Mesendoderm (in vitro differentiated cells): ENCODE data around the gene GCA.

Source experiments
- DNase-seq: peaks from one replicate; pipeline ENCODE4 v3.0.0; 2013
- H2AK5ac ChIP-seq: 2 replicates; pipeline ENCODE4 v1.6.1; 2013; ENCODE audit warnings: low read length, inconsistent platforms
- H2BK120ac ChIP-seq: 2 replicates; pipeline ENCODE4 v1.6.1; 2013; ENCODE audit warnings: low read depth, mild to moderate bottlenecking, low read length, moderate library complexity, mixed read lengths
- H2BK15ac ChIP-seq: replicated peaks from 2 replicates; pipeline ENCODE4 v1.6.1; 2013; ENCODE audit warnings: low read depth, mild to moderate bottlenecking, moderate library complexity
- H2BK5ac ChIP-seq: 2 replicates; pipeline ENCODE4 v1.6.1; 2013; ENCODE audit warnings: low read length, inconsistent platforms
- H3K18ac ChIP-seq: 2 replicates; pipeline ENCODE4 v1.6.1; 2013; ENCODE audit warnings: mild to moderate bottlenecking, low read length, mixed read lengths
- H3K23ac ChIP-seq: one replicate; pipeline ENCODE4 v1.6.1; 2013; ENCODE audit warnings: low read length
- H3K27ac ChIP-seq: 2 replicates; pipeline ENCODE4 v1.5.1; 2013; ENCODE audit warnings: low read depth, mild to moderate bottlenecking, inconsistent platforms, low read length, moderate library complexity
- H3K27me3 ChIP-seq: 2 replicates; pipeline ENCODE4 v1.6.1; 2013; ENCODE audit warnings: low read length, control low read depth, mild to moderate bottlenecking, inconsistent platforms; ENCODE audit not compliant: insufficient read depth, poor library complexity
- H3K36me3 ChIP-seq: 2 replicates; pipeline ENCODE4 v1.6.1; 2013; ENCODE audit warnings: low read length, inconsistent platforms; ENCODE audit not compliant: control insufficient read depth, insufficient read depth
- H3K4ac ChIP-seq: one replicate; pipeline ENCODE4 v1.6.1; 2013; ENCODE audit warnings: low read depth, mild to moderate bottlenecking, low read length, moderate library complexity
- H3K4me1 ChIP-seq: 2 replicates; pipeline ENCODE4 v1.6.1; 2013; ENCODE audit warnings: low read depth, low read length, inconsistent platforms; ENCODE audit not compliant: control insufficient read depth
- H3K4me2 ChIP-seq: 2 replicates; pipeline ENCODE4 v1.6.1; 2013; ENCODE audit warnings: low read length
- H3K4me3 ChIP-seq: 2 replicates; pipeline ENCODE4 v1.5.1; 2013; ENCODE audit warnings: mild to moderate bottlenecking, low read length
- H3K56ac ChIP-seq: one replicate; pipeline ENCODE4 v1.6.1; 2013; ENCODE audit warnings: low read length
- H3K79me1 ChIP-seq: 2 replicates; pipeline ENCODE4 v1.6.1; 2013; ENCODE audit warnings: low read length, inconsistent platforms
- H3K79me2 ChIP-seq: 2 replicates; pipeline ENCODE4 v1.6.1; 2013; ENCODE audit warnings: mild to moderate bottlenecking, low read length; ENCODE audit not compliant: control insufficient read depth, insufficient read depth
- H3K9ac ChIP-seq: 2 replicates; pipeline ENCODE4 v1.6.1; 2013; ENCODE audit warnings: low read length, inconsistent platforms
- H4K5ac ChIP-seq: one replicate; pipeline ENCODE4 v1.6.1; 2013; ENCODE audit warnings: low read length
- H4K8ac ChIP-seq: one replicate; pipeline ENCODE4 v1.6.1; 2013; ENCODE audit warnings: low read depth, mild to moderate bottlenecking, control low read depth, low read length, moderate library complexity
- WGBS: extraction: QIAGEN DNeasy Blood & Tissue Kit; methylation state at CpG from one replicate; pipeline ENCODE4 v1.1.7; 2013; ENCODE audit warnings: low lambda C conversion rate, missing lambda C conversion rate; ENCODE audit not compliant: insufficient coverage; ENCODE audit errors: extremely low coverage; 5-methylcytosine and 5-hydroxymethylcytosine counted together

The GCA gene

DNA sequence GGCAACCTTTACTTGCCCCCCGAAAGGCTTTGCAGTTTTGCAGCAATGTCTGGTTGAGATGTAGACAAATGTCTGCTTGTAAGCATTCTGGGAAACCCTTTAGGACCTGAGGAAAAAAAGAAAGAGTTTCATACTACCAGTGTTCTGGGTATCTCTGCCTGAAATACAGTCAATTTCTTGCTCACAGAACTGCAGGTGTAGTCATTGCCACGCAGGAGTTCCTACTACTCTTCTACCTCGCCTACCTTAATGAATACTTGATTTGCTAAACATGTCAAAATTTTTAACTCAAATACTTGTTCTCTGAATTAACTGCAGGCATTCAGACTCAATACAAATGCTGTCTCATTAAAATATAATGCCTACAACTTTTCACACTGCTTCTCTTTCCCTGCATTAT lies 56.4 kb downstream of the GCA start:
- no peak overlapping the region for H3K23ac ChIP-seq
- H3K79me1 ChIP-seq, result no peaks in the 10 kb centered on the region
- no peak overlapping the region for H4K5ac ChIP-seq
- DNase-seq, result no peak
- no peak overlapping the region for H3K27ac ChIP-seq
- H3K4me1 ChIP-seq, result no peaks in the 10 kb centered on the region
- H3K4me2 ChIP-seq, result no peak overlapping the region
- H3K36me3 ChIP-seq, result no peaks in the 10 kb centered on the region
- H3K27me3 ChIP-seq, result no peaks in the 10 kb centered on the region
- no peak overlapping the region for H3K56ac ChIP-seq
- H3K79me2 ChIP-seq, result no peaks in the 10 kb centered on the region
- no peak overlapping the region for H3K18ac ChIP-seq
- no peak overlapping the region for H2AK5ac ChIP-seq
- H4K8ac ChIP-seq, result no peak overlapping the region
- H2BK15ac ChIP-seq, result no peak overlapping the region
- no peak overlapping the region for H3K4me3 ChIP-seq
- H2BK120ac ChIP-seq, result no peak overlapping the region
- H2BK5ac ChIP-seq, result no peak overlapping the region
- H3K4ac ChIP-seq, result no peak overlapping the region
- WGBS, result no CpG with 5 or more reads among the region's 3 CpGs
- no peak overlapping the region for H3K9ac ChIP-seq

DNA sequence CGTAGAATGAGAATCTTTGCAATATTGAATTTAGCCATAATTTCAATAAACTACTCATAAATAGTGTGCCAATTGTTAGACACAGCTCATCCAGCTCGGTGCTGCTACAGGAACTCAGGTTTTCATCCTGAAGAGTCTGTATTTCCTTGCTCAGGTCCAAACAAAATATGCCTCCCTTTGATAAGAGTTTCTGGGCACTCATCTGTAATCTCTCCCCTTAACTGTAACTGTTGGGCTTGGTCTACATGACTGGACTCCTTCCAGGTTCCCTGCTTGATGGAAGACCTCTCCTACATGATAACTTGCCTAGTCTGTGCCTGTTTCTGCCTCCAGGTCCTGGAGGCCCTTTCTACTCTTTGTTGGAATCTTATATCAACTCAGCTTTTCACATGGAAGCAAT lies 57.9 kb downstream of the GCA start:
- H2BK15ac ChIP-seq, result no peak overlapping the region
- no peak overlapping the region for H2AK5ac ChIP-seq
- H3K27ac ChIP-seq, result no peak overlapping the region
- WGBS, result no CpG with 5 or more reads among the region's 2 CpGs
- H2BK5ac ChIP-seq, result no peak overlapping the region
- no peak for DNase-seq
- H3K79me2 ChIP-seq, result no peaks in the 10 kb centered on the region
- no peak overlapping the region for H3K9ac ChIP-seq
- H3K4me3 ChIP-seq, result no peak overlapping the region
- no peak overlapping the region for H2BK120ac ChIP-seq
- no peaks in the 10 kb centered on the region for H3K27me3 ChIP-seq
- no peaks in the 10 kb centered on the region for H3K79me1 ChIP-seq
- H4K5ac ChIP-seq, result no peak overlapping the region
- no peak overlapping the region for H3K4me2 ChIP-seq
- H4K8ac ChIP-seq, result no peak overlapping the region
- no peak overlapping the region for H3K18ac ChIP-seq
- no peaks in the 10 kb centered on the region for H3K4me1 ChIP-seq
- no peaks in the 10 kb centered on the region for H3K36me3 ChIP-seq
- no peak overlapping the region for H3K23ac ChIP-seq
- no peak overlapping the region for H3K4ac ChIP-seq
- no peak overlapping the region for H3K56ac ChIP-seq

DNA sequence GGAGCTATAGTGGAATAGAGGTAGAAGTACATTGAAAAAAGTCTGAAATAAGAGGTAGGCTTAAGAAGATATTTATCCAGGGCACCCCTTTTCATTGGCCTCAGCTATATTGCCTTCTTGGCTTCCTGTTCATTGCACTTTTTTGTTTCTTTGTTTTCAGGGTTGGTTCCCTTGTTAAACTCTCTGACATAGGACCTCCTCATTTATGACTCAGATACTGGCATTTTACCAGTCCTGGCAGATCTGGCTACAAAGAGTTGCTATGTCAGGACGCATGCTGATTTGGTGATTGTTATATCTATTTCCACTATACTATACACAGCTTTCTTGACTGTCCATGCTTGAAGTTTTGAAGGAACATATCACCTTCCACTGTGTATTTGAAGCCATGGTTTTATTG lies 60.0 kb downstream of the GCA start:
- H2BK120ac ChIP-seq, result no peak overlapping the region
- H4K8ac ChIP-seq, result no peak overlapping the region
- H3K56ac ChIP-seq, result no peak overlapping the region
- no peaks in the 10 kb centered on the region for H3K36me3 ChIP-seq
- no peaks in the 10 kb centered on the region for H3K79me2 ChIP-seq
- no peak overlapping the region for H4K5ac ChIP-seq
- no peak overlapping the region for H2BK5ac ChIP-seq
- no peaks in the 10 kb centered on the region for H3K27me3 ChIP-seq
- H2AK5ac ChIP-seq, result no peak overlapping the region
- no peak overlapping the region for H2BK15ac ChIP-seq
- no CpG with 5 or more reads among the region's 1 CpG for WGBS
- H3K9ac ChIP-seq, result no peak overlapping the region
- no peak overlapping the region for H3K18ac ChIP-seq
- H3K27ac ChIP-seq, result no peak overlapping the region
- H3K4me1 ChIP-seq, result no peaks in the 10 kb centered on the region
- H3K79me1 ChIP-seq, result no peaks in the 10 kb centered on the region
- H3K4me3 ChIP-seq, result no peak overlapping the region
- no peak for DNase-seq
- no peak overlapping the region for H3K4me2 ChIP-seq
- no peak overlapping the region for H3K4ac ChIP-seq
- no peak overlapping the region for H3K23ac ChIP-seq
